AG04450 (cell line): ENCODE measurements around the gene TARBP1. TPM values are rescaled to one million over a fixed set of nuclear protein-coding genes. Genes with fewer than 3 reads are reported as not detected.
A peak's percentile ranks its signal among the peaks of the same experiment; 100 is the strongest.

Experiments
- CTCF ChIA-PET: fragments of 300-600, 350-600 bp; formaldehyde crosslinking; extraction: SDS; loops from one replicate; lab custom pipeline; 2022; ENCODE audit warnings: antibody characterized with exemption, inconsistent platforms; lab: Charles Lee
- POLR2A ChIA-PET: fragments of 350-600 bp; formaldehyde crosslinking; extraction: SDS; loops from one replicate; lab custom pipeline; 2021; ENCODE audit warnings: antibody characterized with exemption, inconsistent platforms; lab: Yijun Ruan, JAX
- DNase-seq: peaks from one replicate; pipeline ENCODE4 v3.0.0-alpha.2; 2011; ENCODE audit warnings: low read depth, low spot score
- H3K27ac ChIP-seq: one replicate; pipeline ENCODE4 v1.5.1; 2012; ENCODE audit warnings: low read depth, low read length, control low read depth
- H3K27me3 ChIP-seq: one replicate; pipeline ENCODE4 v1.6.0; 2012; ENCODE audit warnings: low read length; ENCODE audit not compliant: control insufficient read depth, insufficient read depth
- H3K4me3 ChIP-seq: 2 replicates; pipeline ENCODE4 v1.5.1; 2011; ENCODE audit warnings: mild to moderate bottlenecking, low read depth, low read length, control low read depth
- H3K9me3 ChIP-seq: 2 replicates; pipeline ENCODE4 v1.5.1; 2012; ENCODE audit warnings: low read length; ENCODE audit not compliant: control insufficient read depth, insufficient read depth
- CTCF ChIP-seq: IDR thresholded peaks from 2 replicates; pipeline ENCODE4 v1.5.1; 2011; ENCODE audit warnings: low read depth, low read length, control low read depth, inconsistent platforms
- polyA plus RNA-seq: library from polyadenylated mRNA; depleted of rRNA; stranded (reverse); fragments of >200 nt; gene quantifications from 2 replicates; pipeline ENCODE4 v1.2.3, GENCODE V29; 2011

Gene TARBP1
- polyA plus RNA-seq, 1 experiment: 22.6 TPM

- POLR2A ChIA-PET: interaction anchor here (0.7 kb wide), 1 partner anchor 601 kb away, joined by 6 read pairs; no protein-coding TSS in a partner anchor
Observed at GRCh38 chr1:234369784-234370183, 109.2 kb downstream of the TARBP1 start.

DNA sequence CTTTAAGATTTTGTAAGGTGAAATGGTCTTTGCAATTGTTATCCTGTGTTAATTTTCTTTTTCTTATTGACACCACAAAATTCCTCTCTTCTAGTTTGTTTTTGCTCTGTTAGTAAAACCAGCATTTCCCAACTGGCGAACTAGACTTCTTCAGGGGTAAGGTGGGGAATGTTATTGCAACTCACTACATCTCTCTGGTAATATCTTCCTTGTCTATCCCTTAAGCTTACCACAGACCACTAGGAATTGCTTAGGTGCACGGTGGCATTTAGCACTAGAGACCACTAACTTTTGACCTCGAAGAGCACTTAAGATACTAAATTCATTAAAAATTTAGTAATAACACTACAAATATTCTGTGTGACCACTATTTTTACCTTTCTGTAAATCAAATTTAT, 109.9 kb downstream of the TARBP1 start:
- CTCF ChIA-PET: interaction anchor here (1.8 kb wide), 1 partner anchor 43 kb away, joined by 7 read pairs; no protein-coding TSS in a partner anchor

More at GRCh38 chr1:234369784-234370183, 109.2 kb downstream of the TARBP1 start:
- DNase-seq: peak; percentile 10
- H3K4me3 ChIP-seq: no peak overlapping the region
- no peaks in the 10 kb centered on the region for H3K27me3 ChIP-seq
- H3K9me3 ChIP-seq: no peaks in the 10 kb centered on the region
- CTCF ChIA-PET: interaction anchor here (1.8 kb wide), 1 partner anchor 43 kb away, joined by 7 read pairs; no protein-coding TSS in a partner anchor
- no peak for TF ChIP-seq CTCF
- no peak overlapping the region for H3K27ac ChIP-seq

DNA sequence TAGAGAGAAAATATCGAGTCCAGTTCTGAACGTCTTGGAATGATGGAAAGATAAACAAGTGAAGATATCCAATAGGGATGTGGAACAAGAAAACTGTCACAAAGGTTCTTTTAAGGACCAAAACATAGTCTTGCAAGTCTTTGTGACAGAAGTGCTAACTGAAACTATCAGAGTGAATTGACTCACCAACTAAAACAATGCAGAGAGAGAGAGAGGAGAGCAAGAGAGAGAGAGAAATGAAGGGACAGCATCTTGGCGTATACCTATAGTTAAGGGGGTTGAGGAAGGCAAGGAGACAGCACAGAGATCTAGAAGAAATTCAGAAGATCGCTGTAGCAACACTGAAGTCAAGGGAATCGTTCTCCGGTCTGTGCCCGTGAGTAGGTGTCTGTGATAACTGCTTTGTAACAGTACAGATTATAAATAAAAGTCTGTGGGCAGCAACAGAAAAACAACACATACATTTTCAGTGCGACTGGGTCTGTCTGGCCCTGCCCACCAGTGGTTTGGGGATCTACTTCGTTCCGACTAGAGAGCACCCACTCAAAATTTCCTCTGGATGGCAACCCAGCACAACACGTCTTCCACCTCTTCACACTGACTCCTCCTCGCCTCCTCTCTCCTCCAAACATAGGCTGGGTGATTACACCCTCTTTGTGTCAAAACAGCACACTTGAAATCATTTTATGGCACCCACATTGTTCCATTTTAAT, 110.5 kb downstream of the TARBP1 start:
- Histone ChIP-seq H3K27me3 (no peaks in the 10 kb centered on the region), H3K4me3 (no peak overlapping the region), H3K9me3 (no peaks in the 10 kb centered on the region), H3K27ac (no peak overlapping the region)
- POLR2A ChIA-PET: no interaction called here
- CTCF ChIA-PET: interaction anchor here (1.5 to 1.8 kb wide), 2 partner anchors 42 to 59 kb away, joined by 4 to 7 read pairs; no protein-coding TSS in a partner anchor
- TF ChIP-seq CTCF: no peak
- no peak for DNase-seq

More for the DNA sequence above, 109.9 kb downstream of the TARBP1 start:
- POLR2A ChIA-PET: no interaction called here
- Histone ChIP-seq H3K9me3 (no peaks in the 10 kb centered on the region), H3K27me3 (no peaks in the 10 kb centered on the region), H3K27ac (no peak overlapping the region), H3K4me3 (no peak overlapping the region)
- DNase-seq: no peak
- no peak for TF ChIP-seq CTCF

DNA sequence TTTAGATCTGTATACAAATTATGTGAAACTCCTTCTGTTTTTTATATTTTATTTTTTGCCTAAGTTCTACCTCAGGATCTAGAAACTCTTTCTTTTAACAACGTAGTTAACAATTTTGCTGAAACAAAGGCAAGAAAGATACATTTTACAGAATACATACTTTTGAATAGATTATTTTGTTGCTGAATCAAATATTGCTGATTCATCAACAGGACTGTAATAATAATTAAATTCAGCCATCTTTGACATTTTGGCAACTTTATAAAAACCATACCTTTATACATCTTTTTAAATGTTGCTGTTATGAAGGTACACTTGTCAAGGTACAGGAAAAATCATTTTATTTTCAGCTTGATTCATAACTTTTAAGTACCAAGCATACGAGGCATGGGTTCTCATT, 116.4 kb downstream of the TARBP1 start:
- no peaks in the 10 kb centered on the region for H3K9me3 ChIP-seq
- CTCF ChIA-PET: no interaction called here
- TF ChIP-seq CTCF: no peak
- no peaks in the 10 kb centered on the region for H3K27me3 ChIP-seq
- POLR2A ChIA-PET: no interaction called here
- no peak overlapping the region for H3K4me3 ChIP-seq
- H3K27ac ChIP-seq: no peak overlapping the region
- DNase-seq: no peak

DNA sequence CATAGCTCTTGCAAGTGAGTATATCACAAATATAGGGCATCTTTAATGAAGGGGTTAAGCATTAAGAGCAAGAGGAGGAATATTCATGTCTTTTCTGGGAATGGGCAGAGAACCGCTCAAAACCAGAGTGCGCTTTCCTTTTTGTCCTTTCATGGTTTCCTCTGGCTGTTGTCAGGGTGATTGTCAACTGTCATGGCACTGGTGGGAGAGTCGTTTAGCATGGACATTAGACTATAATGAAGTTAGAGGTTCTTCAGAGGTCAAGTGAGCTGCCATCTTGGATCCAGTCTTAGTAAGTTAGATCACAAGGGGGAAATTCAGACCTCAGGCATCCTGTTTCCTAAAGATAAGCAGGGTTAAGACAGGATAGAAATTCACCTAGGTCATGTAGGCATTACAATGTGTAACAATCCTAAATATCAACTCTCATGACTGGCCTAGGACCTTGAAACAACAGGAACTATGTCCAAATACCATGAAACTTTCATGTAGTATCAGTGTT, 117.8 kb downstream of the TARBP1 start:
- ChIA-PET POLR2A (no interaction called here), CTCF (interaction anchor here (0.8 kb wide), 1 partner anchor 51 kb away, joined by 3 read pairs; no protein-coding TSS in a partner anchor)
- no peak for DNase-seq
- Histone ChIP-seq H3K27ac (no peak overlapping the region), H3K4me3 (no peak overlapping the region), H3K27me3 (no peaks in the 10 kb centered on the region), H3K9me3 (no peaks in the 10 kb centered on the region)
- TF ChIP-seq CTCF: no peak
